CD4-positive, alpha-beta T cell treated with Interleukin-4 for 1 hour (primary cell): ENCODE results near the gene TMEM126B.
A peak's percentile ranks its signal among the peaks of the same experiment; 100 is the strongest.
"Not testable (repeated sequence)": the region's sequence is repeated elsewhere in the genome, so short reads cannot be mapped to it uniquely, and the experiment has no call there.

ENCODE experiments used
- DNase-seq, 2 donors: peaks; one replicate each; pipeline ENCODE4 v3.0.0-alpha.2; 2020 to 2022

The TMEM126B gene

DNA sequence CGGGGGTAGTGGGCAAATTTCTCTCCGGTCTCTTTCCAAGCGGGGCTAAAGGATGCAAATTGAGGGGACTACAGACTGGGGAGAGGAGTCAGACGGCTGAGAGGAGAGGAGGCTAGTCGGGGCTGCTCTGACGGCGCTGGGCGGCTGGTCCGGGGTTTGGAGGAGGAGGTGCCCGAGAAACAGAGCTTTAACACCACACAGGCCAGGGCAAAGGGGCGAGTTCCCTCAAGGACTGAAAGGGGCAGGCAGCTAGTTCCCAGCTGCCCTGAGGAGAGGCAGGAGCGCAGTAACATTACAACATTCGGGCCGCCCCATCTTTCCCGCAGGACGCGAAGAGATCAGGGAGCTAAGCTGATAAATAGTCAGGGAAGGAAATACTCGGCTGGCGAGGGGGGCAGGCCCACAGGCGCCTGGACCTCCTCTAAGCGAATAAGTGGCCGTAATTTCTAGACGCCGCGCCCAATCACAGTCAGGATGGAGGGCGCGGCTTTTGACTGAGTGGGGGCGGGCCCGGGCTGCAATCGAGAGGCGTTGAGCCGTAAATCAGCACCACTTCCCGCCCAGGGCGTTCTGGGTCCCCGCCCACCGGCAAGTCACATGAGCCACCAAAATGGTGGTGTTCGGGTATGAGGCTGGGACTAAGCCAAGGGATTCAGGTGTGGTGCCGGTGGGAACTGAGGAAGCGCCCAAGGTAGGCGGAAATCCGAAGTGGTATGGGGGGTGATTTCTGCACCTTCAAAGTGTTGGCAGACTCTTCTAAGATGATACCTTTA lies at the start of gene TMEM126B:
Gene TMEM126B (plus strand): TSS at position 596 of the 773 bp plus-strand sequence. CDS start 15 bp downstream, at position 611.
- peak; percentile 93 to 95 for DNase-seq

DNA sequence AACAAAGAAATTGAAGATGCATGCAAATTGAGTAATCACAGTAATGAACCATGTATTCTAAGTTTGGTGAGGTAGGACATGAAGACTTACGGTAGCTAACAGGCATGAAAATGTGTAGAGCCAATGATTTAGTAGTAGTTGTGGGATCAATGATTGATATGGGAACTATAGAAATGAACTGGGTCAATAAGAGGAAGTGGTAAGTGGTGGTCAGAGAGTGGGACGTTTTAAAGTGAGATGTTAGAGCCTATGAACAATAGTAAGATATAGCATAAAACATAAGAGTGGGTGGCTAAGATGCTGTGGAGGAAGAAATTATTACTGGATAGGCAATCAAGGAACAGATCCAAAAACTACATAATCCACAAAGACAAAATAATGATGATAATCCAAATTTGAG lies 46.3 kb upstream of the TMEM126B start:
- DNase-seq: no peak

GRCh38 chr11:85589373-85589772 lies 39.0 kb upstream of the TMEM126B start:
- no peak for DNase-seq

- DNase-seq: no peak
Measured at GRCh38 chr11:85590848-85591483, 37.4 kb upstream of the TMEM126B start.

DNA sequence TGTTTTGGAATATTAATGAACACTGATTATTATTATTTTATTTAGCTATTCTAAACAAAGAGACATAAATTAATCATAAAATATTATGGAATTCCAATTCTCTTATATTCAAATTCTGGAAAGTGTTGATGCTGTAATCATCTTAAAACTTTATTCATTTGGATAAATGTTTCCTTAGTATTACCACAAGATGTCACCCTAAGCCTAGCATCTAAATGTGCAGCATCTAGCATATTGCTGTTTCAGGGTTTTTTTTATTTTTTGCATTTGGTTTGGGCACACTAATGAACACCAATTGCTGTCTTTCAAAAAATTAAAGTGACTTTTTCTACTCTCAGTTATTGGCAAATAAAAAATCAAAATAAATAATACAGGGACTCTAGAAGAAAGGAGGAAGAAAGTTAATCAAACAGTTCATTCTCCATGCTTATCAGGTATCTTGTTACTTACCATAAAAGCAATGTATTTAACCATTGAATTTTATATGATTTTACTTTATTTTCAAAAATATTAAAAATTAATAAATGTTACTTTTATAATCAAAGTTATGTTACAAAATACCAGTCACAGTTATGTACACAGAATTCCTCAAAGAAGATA lies 33.0 kb upstream of the TMEM126B start:
- peak in 1 of 2 donors; percentile 68 for DNase-seq

- no peak for DNase-seq
Measured at GRCh38 chr11:85596886-85597285, 31.5 kb upstream of the TMEM126B start.

DNA sequence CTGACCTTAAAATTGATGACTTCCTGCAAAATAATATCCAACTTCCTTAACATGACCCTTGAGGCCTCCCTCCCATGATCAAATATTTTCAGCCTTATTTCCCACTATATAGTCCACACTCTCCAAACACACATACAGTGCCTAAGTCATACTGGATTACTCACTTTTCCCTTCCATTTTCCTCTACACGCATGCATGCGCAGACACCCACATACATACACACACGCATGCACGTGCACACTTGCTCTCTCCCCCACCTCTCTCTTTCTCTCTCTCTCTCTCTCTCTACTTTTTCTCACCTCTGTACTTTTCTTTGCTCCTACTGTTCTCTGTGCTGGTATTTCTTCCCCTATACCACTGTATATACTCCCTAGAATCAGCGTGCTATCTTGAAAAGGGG lies 29.3 kb upstream of the TMEM126B start:
- DNase-seq: no peak

- DNase-seq: no peak
Measured at GRCh38 chr11:85602526-85603213, 25.7 kb upstream of the TMEM126B start.

DNA sequence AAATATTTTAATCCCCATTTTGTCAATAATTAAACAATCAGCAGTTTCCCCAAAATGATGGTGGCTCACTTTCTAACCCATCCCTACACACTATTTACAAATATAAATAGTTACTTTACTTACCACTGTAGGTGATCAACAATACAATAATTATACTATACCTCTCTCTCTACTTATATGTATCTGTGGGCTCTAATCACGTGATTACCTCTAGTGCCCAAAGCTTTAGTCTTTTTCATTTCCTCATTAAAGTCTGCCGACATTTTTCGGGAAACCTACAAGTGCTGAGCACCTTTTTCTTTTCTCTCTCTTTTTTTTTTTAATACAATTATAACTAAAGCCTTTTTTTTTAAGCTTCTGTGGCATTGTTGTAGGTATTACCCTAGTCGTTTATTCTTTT lies 25.2 kb upstream of the TMEM126B start:
- DNase-seq: no peak

- DNase-seq: not testable (repeated sequence)
Measured at GRCh38 chr11:85606237-85606636, 22.2 kb upstream of the TMEM126B start.

DNA sequence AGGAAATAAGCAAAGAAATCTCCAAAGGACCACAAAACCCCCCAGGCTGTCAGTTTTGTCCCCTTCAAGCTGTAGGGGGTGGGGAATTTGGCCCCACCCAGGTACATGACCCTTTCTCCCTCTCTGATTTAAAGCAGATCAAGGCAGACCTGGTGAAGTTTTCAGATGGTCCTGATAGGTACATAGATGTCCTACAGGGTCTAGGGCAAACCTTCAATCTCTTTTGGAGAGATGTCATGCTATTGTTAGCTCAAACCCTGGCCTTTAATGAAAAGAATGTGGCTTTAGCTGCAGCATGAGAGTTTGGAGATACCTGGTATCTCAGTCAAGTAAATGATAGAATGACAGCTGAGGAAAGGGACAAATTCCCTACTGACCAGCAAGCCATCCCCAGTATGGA lies 19.8 kb upstream of the TMEM126B start:
- DNase-seq: not testable (repeated sequence)

- DNase-seq: not testable (repeated sequence)
Measured at GRCh38 chr11:85609286-85609685, 19.1 kb upstream of the TMEM126B start.

DNA sequence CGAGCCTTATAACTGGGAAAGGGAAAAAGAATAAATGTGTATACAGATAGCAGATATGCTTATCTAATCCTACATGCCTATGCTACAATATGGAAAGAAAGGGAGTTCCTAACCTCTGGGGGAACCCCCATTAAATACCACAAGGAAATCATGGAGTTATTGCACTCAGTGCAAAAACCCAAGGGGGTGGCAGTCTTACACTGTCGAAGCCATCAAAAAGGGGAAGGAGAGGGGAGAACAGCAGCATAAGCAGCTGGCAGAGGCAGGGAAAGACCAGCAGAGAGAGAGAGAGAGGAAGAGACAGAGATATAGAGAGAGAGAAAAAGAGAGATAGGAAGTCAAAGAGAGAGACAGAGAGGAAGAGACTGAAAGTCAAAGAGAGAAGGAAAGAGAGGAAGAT lies 16.8 kb upstream of the TMEM126B start:
- not testable (repeated sequence) for DNase-seq

GRCh38 chr11:85619499-85619898 lies 8.9 kb upstream of the TMEM126B start:
- no peak for DNase-seq

DNA sequence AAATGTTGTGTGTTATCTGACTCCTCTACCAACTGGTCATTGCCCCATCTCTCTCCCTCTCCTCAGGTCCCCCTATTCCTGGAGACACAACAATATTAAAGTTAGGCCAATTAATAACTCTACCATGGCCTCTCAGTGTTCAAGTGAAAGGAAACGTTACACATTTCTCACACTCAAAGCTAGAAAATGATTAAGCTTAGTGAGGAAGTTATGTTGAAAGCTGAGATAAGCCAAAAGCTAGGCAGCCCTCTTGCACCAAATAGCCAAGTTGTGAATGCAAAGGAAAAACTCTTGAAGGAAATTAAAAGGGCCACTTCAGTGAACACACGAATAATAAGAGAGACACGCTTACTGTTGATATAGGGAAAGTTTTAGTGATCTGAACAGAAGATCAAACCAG lies 8.1 kb upstream of the TMEM126B start:
- DNase-seq: no peak

DNA sequence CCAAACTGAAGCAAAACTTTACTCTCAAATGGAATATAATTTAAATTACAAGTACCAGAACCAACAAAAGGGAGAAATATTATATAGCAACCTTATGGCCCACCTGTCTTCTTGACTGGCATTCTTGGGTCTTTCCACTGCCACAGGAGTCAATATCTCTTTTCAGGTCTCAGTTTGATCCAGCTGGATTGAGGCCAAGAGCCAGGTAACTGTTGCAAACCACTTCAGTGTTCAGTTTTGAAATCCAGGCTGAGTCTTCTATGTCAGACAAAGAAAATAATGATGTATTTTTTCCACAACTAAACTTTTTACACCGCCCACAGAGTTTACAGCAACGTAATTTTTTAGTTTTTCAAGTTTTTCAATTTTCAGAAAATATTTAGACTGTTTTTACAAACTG lies 1.9 kb upstream of the TMEM126B start:
- DNase-seq: no peak

DNA sequence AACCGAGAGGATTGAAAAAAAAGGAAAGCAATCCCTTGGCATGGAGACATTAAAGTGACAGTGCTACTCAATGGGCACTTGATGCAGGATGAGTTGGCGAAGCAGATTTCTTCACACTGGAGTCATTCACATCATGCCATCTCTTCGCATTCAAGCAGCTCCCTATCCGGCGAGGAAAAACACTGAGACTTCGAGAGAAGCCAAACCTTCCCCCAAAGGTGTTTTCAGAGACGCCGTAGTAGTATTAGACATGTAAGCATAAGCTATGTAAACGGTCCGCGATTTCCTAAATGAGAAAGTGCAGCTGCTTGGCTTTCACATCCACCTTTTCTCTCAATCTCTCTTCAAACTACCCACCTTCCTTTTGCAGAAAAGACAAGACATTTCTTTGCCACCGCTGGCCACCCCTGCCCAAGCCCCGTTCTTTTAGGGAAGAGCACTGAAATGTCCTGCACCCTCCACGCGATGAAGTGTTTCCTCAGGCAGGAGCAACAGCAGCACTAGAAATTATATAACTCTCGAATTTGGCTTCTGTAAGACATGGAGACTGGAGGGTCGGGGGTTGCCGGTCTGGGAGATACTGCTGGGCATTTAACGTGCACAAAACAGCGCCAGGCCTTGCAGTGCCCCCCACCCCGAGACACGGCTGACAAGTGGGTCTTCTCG lies 928 bp upstream of the TMEM126B start, which contains the start of gene DLG2:
Gene DLG2 (minus strand): TSS at position 13 of the 666 bp plus-strand sequence.
- peak in 1 of 2 donors; percentile 8 for DNase-seq

DNA sequence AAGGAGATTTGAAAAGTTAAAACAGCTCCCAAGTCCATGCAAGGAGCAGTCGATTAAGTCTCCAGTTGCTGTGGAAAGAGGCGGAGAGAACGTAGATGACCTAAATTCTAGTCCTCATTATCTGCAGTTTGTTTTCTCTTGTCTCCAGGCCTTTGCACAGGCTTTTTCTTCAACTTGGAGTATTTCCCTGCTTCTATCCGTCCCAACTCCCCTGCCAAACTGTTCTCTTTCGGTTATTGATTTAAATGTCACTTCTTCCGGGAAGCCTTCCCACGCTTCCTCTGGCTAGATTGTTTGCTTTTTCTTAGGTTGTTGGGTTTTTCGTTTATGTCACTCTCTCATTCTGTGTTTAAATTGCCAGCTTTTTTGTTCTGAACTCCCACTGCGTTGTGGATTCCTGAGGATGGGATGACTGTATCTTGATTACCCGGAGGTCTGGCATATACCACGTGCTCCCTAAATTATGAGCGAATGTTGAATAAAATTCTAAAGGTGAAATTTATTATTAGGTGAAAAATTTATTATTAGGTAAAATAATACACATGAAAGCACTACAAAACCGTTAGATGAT lies 463 bp downstream of the TMEM126B start:
- no peak for DNase-seq

GRCh38 chr11:85634747-85635146 lies 6.4 kb downstream of the TMEM126B start:
- no peak for DNase-seq

GRCh38 chr11:85643191-85643614 lies 14.8 kb downstream of the TMEM126B start:
- no peak for DNase-seq

DNA sequence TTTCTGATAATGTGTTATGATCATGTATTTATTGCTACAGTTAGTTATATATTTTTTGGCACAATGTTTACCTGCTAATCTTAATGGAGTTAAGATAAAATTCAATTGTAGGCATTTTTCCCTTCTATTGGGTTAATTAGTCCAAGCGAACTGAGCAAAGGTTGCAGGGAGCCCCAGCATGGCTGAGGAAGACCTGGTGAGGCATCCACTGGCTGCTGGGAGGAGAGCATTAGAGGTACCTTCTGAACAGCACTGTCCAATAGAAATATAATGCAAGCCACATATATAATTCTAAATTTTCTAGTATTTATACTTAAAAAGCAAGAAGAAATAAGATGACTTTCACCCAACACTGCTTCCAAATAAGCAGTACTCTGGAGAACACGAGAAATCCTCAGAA lies 18.7 kb downstream of the TMEM126B start:
- no peak for DNase-seq

DNA sequence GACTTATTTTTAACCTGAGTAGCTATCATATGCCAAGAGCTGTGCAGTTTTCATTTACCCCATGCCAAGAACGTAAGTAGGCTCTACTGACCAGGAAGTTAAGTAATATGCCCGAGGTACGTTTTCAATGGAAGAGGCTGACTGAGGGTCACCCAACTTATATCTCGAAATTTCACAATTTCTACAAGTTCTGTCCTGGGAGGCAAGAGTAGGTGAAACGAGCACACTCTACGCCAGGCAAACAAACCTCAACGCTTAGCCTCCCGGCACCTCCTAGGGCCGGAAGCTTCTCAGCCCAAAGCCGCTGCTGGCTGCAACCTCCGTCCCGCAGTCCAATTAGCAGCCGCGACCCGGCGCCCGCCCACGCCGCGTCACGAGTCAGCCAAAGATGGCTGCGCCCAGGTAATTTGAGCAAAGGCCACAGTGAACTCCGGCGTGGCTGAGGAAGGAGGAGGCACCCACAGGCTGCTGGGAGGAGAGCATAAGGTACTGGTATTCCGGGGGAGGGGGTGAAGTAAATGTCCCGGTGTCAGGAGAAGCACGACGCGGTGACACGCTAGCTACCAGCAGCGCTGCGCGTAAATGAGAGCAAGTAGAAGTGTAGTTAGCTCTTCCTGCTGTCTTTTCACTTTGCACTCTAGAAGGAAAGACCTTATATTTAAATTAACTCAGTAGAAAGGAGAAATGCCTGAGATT lies 19.4 kb downstream of the TMEM126B start, which contains the start of gene TMEM126A:
Gene TMEM126A (plus strand): TSS at position 364 of the 696 bp plus-strand sequence. CDS start 2,289 bp downstream, outside the sequence.
- DNase-seq: peak; percentile 88 to 90
